ENCODE results near the gene RERE. TPM values are rescaled to one million over a fixed set of nuclear protein-coding genes. Genes with fewer than 3 reads are reported as not detected.

RERE gene
- total and polyA plus RNA-seq, 2 donors (not counting 3 experiments of a cell fraction or from before 2014, with no cell fraction given), result 14.1 to 113 TPM

GRCh38 chr1:8863138-8863537 lies 45.7 kb upstream of the RERE start:
- intact Hi-C loops (cut with micrococcal nuclease) (no loop called here), dilution Hi-C loops (cut with MboI; ENCODE audit: extremely low pct_ligation_motif_present, low sequenced_read_pairs) (no loop called here)
- POLR2A ChIA-PET, result no interaction called here
- no TSS peak for BruUV-seq (replicated peaks)
- Histone ChIP-seq H3K79me2 (ENCODE audit: control insufficient read depth, insufficient read depth, low read length) (peaks cover 28% of the 10 kb centered on the region), H4K20me1 (replicated peaks; ENCODE audit: control insufficient read depth, extremely low read depth, insufficient read depth, low read length) (no peaks in the 10 kb centered on the region), H3K4me1 (ENCODE audit: control insufficient read depth, extremely low read depth, insufficient read depth, low read length) (peaks cover 25% of the 10 kb centered on the region), H2AFZ (ENCODE audit: low read depth, low read length) (no peak overlapping the region), H3K27me3 (ENCODE audit: control insufficient read depth in 2 of 2, insufficient read depth in 2 of 2, low read length in 2 of 2) (no peaks in the 10 kb centered on the region), H3K36me3 (ENCODE audit: control insufficient read depth in 2 of 2, extremely low read depth in 1 of 2, insufficient read depth in 2 of 2, low read length in 2 of 2) (peaks cover 45 to 64% of the 10 kb centered on the region in 2 experiments), H3K9me3 (replicated peaks; ENCODE audit: control insufficient read depth, insufficient read depth, low read length) (no peaks in the 10 kb centered on the region), H3K4me3 (replicated peaks in 1 of 3; ENCODE audit: insufficient read depth in 1 of 3, low read depth in 1 of 3, low read length in 3 of 3) (no peak overlapping the region), H3K9ac (replicated peaks; ENCODE audit: extremely low read depth, insufficient read depth, low read length) (no peak overlapping the region), H3K27ac (ENCODE audit: insufficient read depth, low read depth, low read length) (no peak overlapping the region), H3K4me2 (ENCODE audit: insufficient read depth, low read length) (no peak overlapping the region), H3K9me1 (replicated peaks; ENCODE audit: control insufficient read depth, extremely low read depth, insufficient read depth, low read length) (no peaks in the 10 kb centered on the region)
- DNase-seq (ENCODE audit: low read depth, low spot score) (no peak), FAIRE-seq (no peak)
- CTCF ChIA-PET, result interaction anchor here (1.3 to 8.0 kb wide), 9 partner anchors 9 to 239 kb away, joined by 3 to 106 read pairs (median 8); partner anchors contain the start of gene ENO1
- TF ChIP-seq CTCF (IDR thresholded peaks at IDR 0.05; ENCODE audit: extremely low read depth in 1 of 2, insufficient read depth in 1 of 2, low read depth in 1 of 2, low read length in 2 of 2) (no peak), FOS (IDR thresholded peaks at IDR 0.05; ENCODE audit: borderline replicate concordance, insufficient read depth, low read length) (no peak), MYC (IDR thresholded peaks at IDR 0.05; ENCODE audit: low read depth, low read length) (no peak), GATA2 (IDR thresholded peaks at IDR 0.05; ENCODE audit: insufficient read depth, insufficient read length, low read depth, low read length) (no peak), EZH2 (IDR thresholded peaks at IDR 0.05; ENCODE audit: borderline replicate concordance, low read depth, low read length, severe bottlenecking) (no peak), POLR2AphosphoS5 (IDR thresholded peaks at IDR 0.05; ENCODE audit: insufficient read depth, low read depth, low read length) (no peak), JUN (IDR thresholded peaks at IDR 0.05; ENCODE audit: borderline replicate concordance, insufficient read depth, insufficient read length, low read depth) (no peak), MAX (IDR thresholded peaks at IDR 0.05; ENCODE audit: insufficient read depth, insufficient read length) (no peak), POLR2A (IDR thresholded peaks at IDR 0.05; ENCODE audit: low read depth, low read length) (no peak)
